LHCN-M2 (cell line): ENCODE results near the gene MYBPC1. TPM values are rescaled to one million over a fixed set of nuclear protein-coding genes. Genes with fewer than 3 reads are reported as not detected.
"Not testable (repeated sequence)": the region's sequence is repeated elsewhere in the genome, so short reads cannot be mapped to it uniquely, and the experiment has no call there.

ENCODE experiments used
- DNase-seq: peaks from one replicate; pipeline ENCODE4 v3.0.0-alpha.2; 2012; ENCODE audit warnings: low read depth
- total RNA-seq: library from RNA; depleted of rRNA; stranded (reverse); fragments of >200 nt; gene quantifications from 2 replicates; pipeline ENCODE4 v1.2.3, GENCODE V29; 2014; rRNA removed

MYBPC1 gene
- total RNA-seq, 1 experiment from 2014 or later = not detected

DNA sequence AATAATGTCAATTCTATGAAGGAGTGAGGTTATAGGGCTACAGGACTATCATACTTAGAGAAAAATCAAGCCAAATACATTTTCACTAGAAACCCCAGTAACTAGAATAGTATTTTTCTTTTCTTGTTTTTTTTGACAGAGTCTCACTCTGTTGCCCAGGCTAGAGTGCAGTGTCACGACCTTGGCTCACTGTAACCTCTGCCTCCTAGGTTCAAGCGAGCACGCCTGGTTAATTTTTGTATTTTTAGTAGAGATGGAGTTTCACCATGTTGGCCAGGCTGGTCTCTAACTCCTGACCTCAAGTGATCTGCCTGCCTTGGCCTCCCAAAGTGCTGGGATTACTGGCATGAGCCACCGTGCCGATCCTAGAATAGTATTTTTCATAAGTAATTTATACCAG is 139.7 kb downstream of the MYBPC1 start:
- DNase-seq = not testable (repeated sequence)

Other genes with a start within 250 kb of the MYBPC1 start
- 59.9 and 62.1 TPM in 2 replicates for gene ARL1, start 187.2 kb upstream of the MYBPC1 start, total RNA-seq
- not detected in 2 replicates for gene SPIC, start 119.6 kb upstream of the MYBPC1 start, total RNA-seq
- 28.2 and 34.2 TPM in 2 replicates for gene CHPT1, start 102.7 kb downstream of the MYBPC1 start, total RNA-seq
- 0.34 TPM in 1 of 2 replicates, not detected in the other for gene SYCP3, start 144.5 kb downstream of the MYBPC1 start, total RNA-seq
- 16.5 and 18.0 TPM in 2 replicates for gene GNPTAB, start 236.0 kb downstream of the MYBPC1 start, total RNA-seq